Measurements from ENCODE around the gene PLD1. TPM values are rescaled to one million over a fixed set of nuclear protein-coding genes. Genes with fewer than 3 reads are reported as not detected.

The PLD1 gene
- total RNA-seq, 4 donors from 2014 or later = 30.9 to 67.9 (median 56.0) TPM

DNA sequence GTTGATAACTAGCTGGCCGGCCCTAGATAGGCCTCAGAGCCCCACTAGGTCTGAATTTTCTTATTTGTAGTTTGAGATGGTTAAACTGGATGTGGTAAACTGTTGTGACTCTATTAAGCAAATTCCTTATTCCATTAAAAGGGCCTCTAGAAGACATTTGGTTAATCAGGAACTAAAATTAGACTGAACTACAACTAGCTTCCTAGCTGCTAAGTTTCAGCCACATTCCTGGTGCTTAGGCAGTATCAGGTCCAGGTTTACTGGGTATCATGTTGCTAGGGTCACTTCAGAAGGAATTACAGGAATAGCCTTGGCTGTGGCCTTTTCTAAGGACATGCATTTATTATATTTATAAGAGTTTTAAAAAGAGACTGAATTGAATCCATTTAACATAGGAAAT, 136.3 kb downstream of the PLD1 start:
- no peaks in the 10 kb centered on the region for H3K27me3 ChIP-seq
- 100% methylated on average over 1 of the region's 1 CpG; no CpG with 5 or more reads in 1 of the 2 donors for WGBS, 2 donors
- no peaks in the 10 kb centered on the region for H3K4me1 ChIP-seq
- H3K36me3 ChIP-seq = peaks cover 0 to 97% (median 0%) of the 10 kb centered on the region in 3 donors
- no peak overlapping the region for H3K27ac ChIP-seq
- DNase-seq = no peak
- H3K4me3 ChIP-seq = no peak overlapping the region
- no peaks in the 10 kb centered on the region for H3K9me3 ChIP-seq
- TF ChIP-seq, protein P1, sequence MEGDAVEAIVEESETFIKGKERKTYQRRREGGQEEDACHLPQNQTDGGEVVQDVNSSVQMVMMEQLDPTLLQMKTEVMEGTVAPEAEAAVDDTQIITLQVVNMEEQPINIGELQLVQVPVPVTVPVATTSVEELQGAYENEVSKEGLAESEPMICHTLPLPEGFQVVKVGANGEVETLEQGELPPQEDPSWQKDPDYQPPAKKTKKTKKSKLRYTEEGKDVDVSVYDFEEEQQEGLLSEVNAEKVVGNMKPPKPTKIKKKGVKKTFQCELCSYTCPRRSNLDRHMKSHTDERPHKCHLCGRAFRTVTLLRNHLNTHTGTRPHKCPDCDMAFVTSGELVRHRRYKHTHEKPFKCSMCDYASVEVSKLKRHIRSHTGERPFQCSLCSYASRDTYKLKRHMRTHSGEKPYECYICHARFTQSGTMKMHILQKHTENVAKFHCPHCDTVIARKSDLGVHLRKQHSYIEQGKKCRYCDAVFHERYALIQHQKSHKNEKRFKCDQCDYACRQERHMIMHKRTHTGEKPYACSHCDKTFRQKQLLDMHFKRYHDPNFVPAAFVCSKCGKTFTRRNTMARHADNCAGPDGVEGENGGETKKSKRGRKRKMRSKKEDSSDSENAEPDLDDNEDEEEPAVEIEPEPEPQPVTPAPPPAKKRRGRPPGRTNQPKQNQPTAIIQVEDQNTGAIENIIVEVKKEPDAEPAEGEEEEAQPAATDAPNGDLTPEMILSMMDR (IDR thresholded peaks at IDR 0.05) = no peak
- no peak for TF ChIP-seq POLR2A (IDR thresholded peaks at IDR 0.05)
- intact Hi-C loops (cut with DNase I) = no loop called here

DNA sequence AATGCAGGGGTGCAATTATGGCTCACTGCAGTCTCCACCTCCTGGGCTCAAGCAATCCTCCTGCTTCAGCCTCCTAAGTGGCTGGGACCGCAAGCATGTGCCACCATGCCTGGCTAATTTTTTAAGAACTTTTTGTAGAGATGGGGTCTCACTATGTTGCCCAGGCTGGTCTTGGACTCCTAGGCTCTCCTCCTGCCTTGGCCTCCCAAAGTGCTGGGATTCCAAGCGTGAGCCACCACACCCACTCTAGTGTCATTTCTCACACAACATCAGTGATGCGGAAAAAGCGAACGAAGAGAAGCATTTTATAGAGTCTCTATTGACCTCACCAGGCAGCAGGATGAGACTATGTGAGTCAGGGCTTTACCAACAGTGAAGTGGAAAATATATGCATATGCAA, 137.7 kb downstream of the PLD1 start:
- H3K36me3 ChIP-seq = peaks cover 0 to 97% (median 0%) of the 10 kb centered on the region in 3 donors
- 93 to 100% methylated on average over 5 of the region's 5 CpGs for WGBS, 2 donors
- H3K9me3 ChIP-seq = no peaks in the 10 kb centered on the region
- H3K4me1 ChIP-seq = no peaks in the 10 kb centered on the region
- no peaks in the 10 kb centered on the region for H3K27me3 ChIP-seq
- intact Hi-C loops (cut with DNase I) = no loop called here
- DNase-seq = no peak
- no peak overlapping the region for H3K4me3 ChIP-seq
- no peak overlapping the region for H3K27ac ChIP-seq
- TF ChIP-seq, protein P1 (IDR thresholded peaks at IDR 0.05) = no peak
- TF ChIP-seq POLR2A (IDR thresholded peaks at IDR 0.05) = no peak

DNA sequence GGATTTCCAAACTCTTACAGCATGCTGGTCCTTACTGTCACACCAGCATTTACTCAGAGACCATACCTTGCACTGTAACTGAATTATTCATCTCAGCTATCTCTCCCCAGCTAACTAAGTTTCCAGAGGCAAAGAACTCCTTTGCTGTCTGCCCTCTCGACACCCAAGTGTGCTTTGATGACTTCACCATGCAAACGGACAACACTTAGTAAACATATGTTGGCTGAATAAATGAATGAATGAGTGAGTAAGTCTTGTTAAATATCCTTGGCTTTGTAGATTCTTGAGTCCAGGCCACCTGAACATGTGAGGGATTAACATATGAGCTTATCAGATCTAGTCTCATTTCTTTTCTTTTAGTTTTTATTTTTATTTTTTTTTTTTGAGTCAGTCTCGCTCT, 138.2 kb downstream of the PLD1 start:
- no peaks in the 10 kb centered on the region for H3K4me1 ChIP-seq
- H3K27me3 ChIP-seq = no peaks in the 10 kb centered on the region
- no peak for DNase-seq
- 69 to 80% methylated on average over 3 of the region's 3 CpGs for WGBS, 2 donors
- no peak overlapping the region for H3K4me3 ChIP-seq
- H3K9me3 ChIP-seq = no peaks in the 10 kb centered on the region
- TF ChIP-seq, protein P1 (IDR thresholded peaks at IDR 0.05) = no peak
- no peak for TF ChIP-seq POLR2A (IDR thresholded peaks at IDR 0.05)
- no peak overlapping the region for H3K27ac ChIP-seq
- intact Hi-C loops (cut with DNase I) = no loop called here
- H3K36me3 ChIP-seq = peaks cover 0 to 97% (median 0%) of the 10 kb centered on the region in 3 donors

DNA sequence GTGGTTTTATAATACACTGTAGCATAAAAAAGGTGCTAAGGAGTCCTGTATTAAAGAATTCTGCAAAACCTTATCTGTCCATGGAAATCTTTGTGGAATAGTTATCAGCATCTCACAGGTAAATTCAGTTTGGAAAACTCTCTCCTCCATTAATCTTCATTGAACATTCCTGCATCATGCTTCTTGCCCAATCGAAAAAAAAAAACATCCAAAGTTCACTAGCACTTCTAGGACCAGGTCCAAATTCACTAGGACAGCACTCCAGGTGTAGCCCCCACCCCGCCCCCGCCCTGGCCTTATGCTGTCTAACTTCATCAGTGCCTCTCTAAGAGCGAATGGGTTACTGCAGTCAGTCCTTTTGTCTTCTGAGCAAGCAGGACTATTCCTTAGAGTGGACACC, 138.6 kb downstream of the PLD1 start:
- H3K4me1 ChIP-seq = no peaks in the 10 kb centered on the region
- WGBS, 2 donors = 90 to 93% methylated on average over 3 to 4 of the region's 4 CpGs
- TF ChIP-seq, protein P1 (IDR thresholded peaks at IDR 0.05) = no peak
- no peak for TF ChIP-seq POLR2A (IDR thresholded peaks at IDR 0.05)

DNA sequence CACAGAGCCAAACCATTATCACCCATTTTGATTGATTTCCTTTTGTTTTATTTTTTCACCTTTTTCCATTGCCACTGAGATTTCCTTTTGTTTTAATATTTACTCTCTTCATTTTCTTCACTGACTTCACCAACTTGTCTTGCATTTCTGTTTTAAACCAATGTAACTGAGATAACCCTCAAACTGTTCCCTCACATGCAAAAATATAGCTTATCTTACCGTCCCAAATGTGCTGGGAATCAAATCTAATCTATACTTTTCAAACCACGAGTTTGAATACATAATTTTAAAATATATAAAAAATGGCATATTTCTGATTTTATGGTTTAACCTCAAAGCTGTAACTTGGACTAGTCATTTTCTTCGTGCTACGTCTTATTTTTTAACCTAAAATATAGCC, 143.8 kb downstream of the PLD1 start:
- 92 to 97% methylated on average over 4 of the region's 4 CpGs for WGBS, 2 donors
- no peaks in the 10 kb centered on the region for H3K4me1 ChIP-seq
- peaks cover 0 to 99% (median 6%) of the 10 kb centered on the region in 3 donors for H3K36me3 ChIP-seq
- no peak for TF ChIP-seq POLR2A (IDR thresholded peaks at IDR 0.05)
- TF ChIP-seq, protein P1 (IDR thresholded peaks at IDR 0.05) = no peak
- DNase-seq = no peak
- H3K4me3 ChIP-seq = no peak overlapping the region
- no peak overlapping the region for H3K27ac ChIP-seq
- intact Hi-C loops (cut with DNase I) = no loop called here
- H3K27me3 ChIP-seq = no peaks in the 10 kb centered on the region
- no peaks in the 10 kb centered on the region for H3K9me3 ChIP-seq

More for the DNA sequence above, 138.6 kb downstream of the PLD1 start:
- no peak overlapping the region for H3K4me3 ChIP-seq
- no peak for DNase-seq
- peaks cover 0 to 97% (median 0%) of the 10 kb centered on the region in 3 donors for H3K36me3 ChIP-seq
- no peaks in the 10 kb centered on the region for H3K9me3 ChIP-seq
- intact Hi-C loops (cut with DNase I) = no loop called here
- H3K27me3 ChIP-seq = no peaks in the 10 kb centered on the region
- no peak overlapping the region for H3K27ac ChIP-seq

Measured in esophagus squamous epithelium (tissue), 5 donors.